Right forelimb (tissue), 1 donor: ENCODE data around the gene FETUB.

Experiments used
- DNase-seq: peaks from one replicate; pipeline ENCODE4 v3.0.0-alpha.2; 2018

The FETUB gene

GRCh38 chr3:186639778-186640472, at the start of gene FETUB:
Gene FETUB (plus strand): TSS chr3:186640399. CDS start chr3:186640461, 62 bp downstream.
- no peak for DNase-seq

- no peak for DNase-seq
Observed at GRCh38 chr3:186590580-186591295, 49.5 kb upstream of the FETUB start.

GRCh38 chr3:186592682-186593081, 47.5 kb upstream of the FETUB start:
- no peak for DNase-seq

GRCh38 chr3:186593862-186594261, 46.3 kb upstream of the FETUB start:
- DNase-seq, result no peak

GRCh38 chr3:186594591-186595113, 45.5 kb upstream of the FETUB start:
- DNase-seq, result no peak

GRCh38 chr3:186596568-186597287, 43.5 kb upstream of the FETUB start:
- DNase-seq, result no peak

GRCh38 chr3:186598108-186598784, 42.0 kb upstream of the FETUB start:
- no peak for DNase-seq

- no peak for DNase-seq
Observed at GRCh38 chr3:186598794-186599141, 41.4 kb upstream of the FETUB start.

GRCh38 chr3:186599142-186599784, 40.9 kb upstream of the FETUB start:
- no peak for DNase-seq

- DNase-seq, result no peak
Observed at GRCh38 chr3:186599785-186600166, 40.4 kb upstream of the FETUB start.

GRCh38 chr3:186600896-186601295, 39.3 kb upstream of the FETUB start:
- DNase-seq, result no peak

GRCh38 chr3:186603159-186603558, 37.0 kb upstream of the FETUB start:
- DNase-seq, result no peak

GRCh38 chr3:186605078-186605477, 35.1 kb upstream of the FETUB start:
- DNase-seq, result no peak

GRCh38 chr3:186605561-186606545, 34.3 kb upstream of the FETUB start:
- DNase-seq, result no peak

GRCh38 chr3:186608624-186609215, 31.5 kb upstream of the FETUB start:
- no peak for DNase-seq

- DNase-seq, result no peak
Observed at GRCh38 chr3:186609247-186609868, 30.8 kb upstream of the FETUB start.

GRCh38 chr3:186612065-186612464, 28.1 kb upstream of the FETUB start:
- no peak for DNase-seq

GRCh38 chr3:186612721-186613636, 27.2 kb upstream of the FETUB start, which contains the start of gene AHSG:
Gene AHSG (plus strand): TSS chr3:186613060. CDS start chr3:186613142, 82 bp downstream.
- DNase-seq, result no peak

GRCh38 chr3:186613637-186614265, 26.4 kb upstream of the FETUB start:
- DNase-seq, result no peak
